CD4-positive, alpha-beta T cell treated with Interleukin-6 at 100 ng/mL for 8 hours (primary cell): Measurements from ENCODE around the gene GAGE10.
"Not testable (repeated sequence)": the region's sequence is repeated elsewhere in the genome, so short reads cannot be mapped to it uniquely, and the experiment has no call there.

ENCODE experiments used
- DNase-seq: peaks from one replicate; pipeline ENCODE4 v3.0.0-alpha.2; 2020; ENCODE audit warnings: mixed read lengths, low spot score

The GAGE10 gene

GRCh38 chrX:49323735-49324134 lies 20.3 kb downstream of the GAGE10 start:
- not testable (repeated sequence) for DNase-seq

GRCh38 chrX:49330421-49330820 lies 27.0 kb downstream of the GAGE10 start:
- not testable (repeated sequence) for DNase-seq

GRCh38 chrX:49331282-49331681 lies 27.8 kb downstream of the GAGE10 start, which contains the start of gene GAGE13:
GAGE13 (plus strand) TSS chrX:49331582; CDS start chrX:49332738, 1,156 bp downstream.
- not testable (repeated sequence) for DNase-seq

- DNase-seq = not testable (repeated sequence)
Measured at GRCh38 chrX:49331841-49332240, 28.4 kb downstream of the GAGE10 start.

- DNase-seq = not testable (repeated sequence)
Measured at GRCh38 chrX:49341449-49341848, 38.0 kb downstream of the GAGE10 start.

- not testable (repeated sequence) for DNase-seq
Measured at GRCh38 chrX:49344496-49345175, 41.2 kb downstream of the GAGE10 start.

GRCh38 chrX:49345402-49345801 lies 42.0 kb downstream of the GAGE10 start:
- not testable (repeated sequence) for DNase-seq

- peak; percentile 10 for DNase-seq
Measured at GRCh38 chrX:49346150-49346549, 42.7 kb downstream of the GAGE10 start.
